NCI-H1436 treated with DMSO at 0.1 percent for 48 hours (cell line): ENCODE data around the gene KIF21A.
"Not testable (repeated sequence)": the region's sequence is repeated elsewhere in the genome, so short reads cannot be mapped to it uniquely, and the experiment has no call there.

Source experiments
- DNase-seq: peaks from one replicate; lab custom pipeline; 2025; lab: John Stamatoyannopoulos, UW

The KIF21A gene

GRCh38 chr12:39348523-39348922 lies 94.4 kb downstream of the KIF21A start:
- DNase-seq, result no peak

DNA sequence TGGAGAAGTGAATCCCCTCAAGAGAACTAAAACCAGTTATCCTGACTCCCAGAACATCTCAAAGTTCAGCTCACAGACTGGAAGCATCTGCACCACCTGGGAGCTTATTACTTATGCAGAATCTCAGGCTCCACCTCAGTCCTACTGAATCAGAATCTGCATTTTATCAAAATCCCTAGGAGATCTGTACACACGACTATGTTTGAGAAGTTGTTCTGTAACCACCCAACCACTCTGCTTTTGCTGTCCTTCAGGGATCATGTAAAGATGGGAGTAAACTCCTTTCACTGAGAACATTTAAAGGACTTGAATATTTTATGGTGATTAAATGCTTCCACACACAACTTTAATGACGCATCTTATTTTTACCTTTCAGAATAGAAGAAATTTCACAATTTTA lies 98.0 kb downstream of the KIF21A start:
- DNase-seq, result no peak

GRCh38 chr12:39343665-39344064 lies 99.3 kb downstream of the KIF21A start:
- no peak for DNase-seq

DNA sequence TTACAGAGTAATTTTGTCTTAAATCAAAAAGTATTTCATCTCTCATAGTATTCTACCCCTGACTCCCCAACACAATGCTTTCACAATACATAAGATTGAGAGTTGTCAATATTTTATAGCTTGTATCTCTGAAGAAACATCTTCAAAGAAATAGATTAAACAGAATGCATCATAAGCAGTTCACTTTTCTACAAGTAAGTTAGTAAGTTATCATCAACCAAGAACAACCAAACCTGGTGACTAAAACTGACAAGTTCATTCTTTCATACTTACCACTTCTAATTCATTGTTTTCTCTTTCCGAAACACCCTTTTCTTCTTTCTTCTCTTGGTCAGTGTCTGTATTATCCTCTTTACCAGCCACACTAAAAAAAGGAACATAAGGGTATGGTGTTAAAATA lies 101.2 kb downstream of the KIF21A start:
- DNase-seq, result no peak

GRCh38 chr12:39341179-39341578 lies 101.7 kb downstream of the KIF21A start:
- DNase-seq, result no peak

DNA sequence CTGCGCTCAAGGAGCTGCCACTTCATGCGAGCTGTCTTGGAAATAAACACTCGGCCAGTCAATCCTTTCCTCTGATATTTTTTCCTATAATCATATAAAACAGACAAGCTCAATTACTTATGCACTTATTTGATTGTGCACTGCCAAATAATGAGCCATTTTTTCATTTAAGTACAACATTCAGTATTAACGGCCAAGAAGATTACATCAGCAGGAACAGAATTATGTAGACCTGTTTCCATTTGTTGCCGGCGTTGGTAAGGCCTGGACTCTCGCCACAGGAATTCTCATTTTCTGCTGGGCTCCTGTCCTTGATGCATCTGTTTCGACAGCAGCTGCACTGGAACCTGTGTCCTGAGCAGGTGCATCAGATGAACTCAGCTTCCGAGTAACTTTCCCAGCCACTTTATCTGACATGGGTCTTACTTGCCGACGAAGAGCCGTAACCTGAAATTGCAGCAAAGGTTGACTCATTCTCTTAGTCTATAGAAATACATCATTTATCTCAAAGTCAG lies 110.2 kb downstream of the KIF21A start:
- no peak for DNase-seq

- DNase-seq, result no peak
Observed at GRCh38 chr12:39331539-39332261, 111.2 kb downstream of the KIF21A start.

GRCh38 chr12:39329876-39330275 lies 113.0 kb downstream of the KIF21A start:
- no peak for DNase-seq

DNA sequence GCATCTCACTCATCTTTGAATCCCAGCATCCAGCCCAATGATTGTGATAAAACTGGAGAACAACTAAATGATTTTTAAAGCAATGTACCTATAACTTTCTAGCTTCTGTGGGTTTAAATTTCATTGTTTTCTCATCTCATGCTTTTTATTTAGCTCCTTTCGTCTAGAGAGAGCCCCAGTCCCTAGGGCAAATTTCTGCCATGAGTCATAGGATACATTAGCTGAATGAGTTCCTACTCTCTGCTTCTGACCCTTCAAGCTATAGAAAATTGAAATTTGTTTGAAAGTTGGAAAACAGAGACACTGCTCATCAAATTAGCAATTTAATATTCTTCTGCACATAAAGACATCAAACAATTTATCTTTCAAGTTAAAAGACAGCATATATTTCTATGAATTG lies 113.9 kb downstream of the KIF21A start:
- no peak for DNase-seq

- no peak for DNase-seq
Observed at GRCh38 chr12:39327965-39328364, 115.0 kb downstream of the KIF21A start.

DNA sequence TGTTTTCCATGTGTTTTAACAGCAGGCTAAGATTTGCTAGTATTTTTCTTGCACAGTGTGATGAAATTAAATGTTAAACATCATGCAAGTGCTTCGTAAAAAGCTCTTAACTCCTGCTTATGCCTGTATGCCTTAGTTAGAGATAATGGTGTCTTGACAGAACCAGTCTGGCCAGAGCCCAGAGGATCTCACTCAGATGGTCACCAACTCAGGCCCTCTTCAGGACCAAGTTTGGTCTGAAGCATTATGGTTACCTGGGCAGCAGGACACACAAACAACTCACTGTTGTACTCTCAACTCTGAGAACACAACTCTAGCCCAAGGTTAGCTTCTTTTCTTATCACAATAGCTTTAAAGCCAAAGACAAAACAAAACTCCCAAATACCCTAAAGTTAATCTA lies 115.4 kb downstream of the KIF21A start:
- no peak for DNase-seq

- DNase-seq, result no peak
Observed at GRCh38 chr12:39319180-39319579, 123.7 kb downstream of the KIF21A start.

DNA sequence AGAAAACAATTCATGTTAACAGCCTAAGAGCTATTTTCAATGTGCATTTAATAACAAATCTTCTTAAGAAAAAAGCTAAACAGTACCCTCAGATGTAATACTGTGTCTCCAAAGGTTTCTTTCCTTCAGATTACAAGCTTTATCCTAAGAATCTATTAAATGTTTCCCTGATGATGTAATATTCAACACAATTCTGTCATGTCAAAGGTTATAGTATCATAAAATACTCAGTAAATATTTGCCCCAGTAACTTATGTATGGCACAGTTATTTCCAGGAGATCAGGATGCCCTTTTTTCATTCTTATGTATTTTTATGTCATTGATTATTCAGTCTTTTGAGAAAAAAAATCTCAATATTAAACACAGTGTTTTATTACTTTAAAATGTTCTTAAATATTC lies 128.4 kb downstream of the KIF21A start:
- DNase-seq, result no peak

GRCh38 chr12:39309516-39309915 lies 133.4 kb downstream of the KIF21A start:
- DNase-seq, result no peak

DNA sequence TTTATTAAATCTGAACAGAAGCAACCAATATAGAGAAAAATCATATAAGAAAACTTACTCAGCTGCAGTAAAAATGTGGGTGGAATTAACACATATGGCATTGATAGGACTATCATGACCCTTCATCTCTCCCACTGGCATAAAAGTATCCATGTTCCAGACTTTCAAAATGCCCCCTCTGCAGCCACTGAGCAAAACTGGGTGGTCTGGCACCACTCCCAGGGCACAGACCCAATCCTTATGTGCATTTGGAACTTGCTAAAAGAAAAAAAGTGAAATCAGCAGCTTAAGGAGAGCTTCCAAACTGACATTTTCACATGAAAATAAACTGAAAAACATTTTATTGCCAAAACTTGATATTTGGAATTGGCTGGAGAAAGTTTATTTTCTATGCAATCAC lies 141.5 kb downstream of the KIF21A start:
- DNase-seq, result no peak

GRCh38 chr12:39300799-39301198 lies 142.1 kb downstream of the KIF21A start:
- DNase-seq, result no peak

DNA sequence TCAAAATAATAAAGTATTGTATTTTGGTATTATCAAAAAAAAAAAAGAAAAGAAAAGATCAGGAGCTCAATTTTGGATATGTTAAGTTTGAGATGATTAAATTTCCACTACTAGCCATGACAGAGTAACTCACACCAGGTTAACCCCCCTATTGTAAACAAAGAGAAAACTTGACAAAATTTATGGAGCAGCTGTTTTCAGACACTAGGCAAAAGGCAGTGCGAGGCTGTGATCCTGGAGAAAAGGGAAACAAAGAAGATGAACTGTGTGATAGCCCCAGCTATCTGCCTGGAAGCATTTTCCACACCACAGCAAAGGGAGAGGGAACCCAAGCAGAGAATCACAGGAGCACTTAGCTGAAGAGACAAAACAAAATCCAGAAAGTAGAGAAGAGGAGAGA lies 145.0 kb downstream of the KIF21A start:
- no peak for DNase-seq

GRCh38 chr12:39296496-39296895 lies 146.4 kb downstream of the KIF21A start:
- no peak for DNase-seq

DNA sequence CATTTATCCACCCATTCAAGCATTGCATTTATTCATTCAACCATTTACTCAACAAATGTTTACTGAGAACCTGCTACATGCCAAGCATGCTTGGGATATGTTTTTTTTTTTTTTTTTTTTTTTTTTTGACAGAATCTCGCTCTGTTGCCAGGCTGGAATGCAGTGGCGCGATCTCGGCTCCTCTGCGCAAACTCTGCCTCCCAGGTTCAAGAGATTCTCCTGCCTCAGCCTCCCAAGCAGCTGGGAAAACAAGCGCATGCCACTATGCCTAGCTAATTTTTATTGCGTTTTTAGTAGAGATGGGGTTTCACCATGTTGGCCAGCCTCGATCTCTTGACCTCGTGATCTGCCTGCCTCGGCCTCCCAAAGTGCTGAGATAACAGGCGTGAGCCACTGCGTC lies 147.3 kb downstream of the KIF21A start:
- not testable (repeated sequence) for DNase-seq

DNA sequence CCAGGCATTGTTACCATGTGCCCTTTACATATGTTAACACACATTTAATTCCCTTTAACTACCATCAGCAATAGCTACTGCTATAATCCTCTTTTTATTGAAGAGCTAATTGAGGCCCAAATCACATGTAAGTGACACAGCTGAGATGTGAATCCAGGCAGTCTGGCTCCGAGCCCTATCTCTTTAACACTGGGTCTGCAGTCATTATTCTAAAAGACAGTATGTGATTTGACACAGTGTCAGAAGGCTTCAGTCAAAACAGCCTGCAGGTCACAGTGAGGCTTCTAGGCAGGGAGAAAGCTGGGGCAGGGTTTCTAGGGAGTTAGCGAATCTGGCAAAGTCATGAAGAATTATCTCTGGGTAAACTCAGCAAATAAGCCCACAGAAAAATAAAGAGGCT lies 148.2 kb downstream of the KIF21A start:
- DNase-seq, result no peak

DNA sequence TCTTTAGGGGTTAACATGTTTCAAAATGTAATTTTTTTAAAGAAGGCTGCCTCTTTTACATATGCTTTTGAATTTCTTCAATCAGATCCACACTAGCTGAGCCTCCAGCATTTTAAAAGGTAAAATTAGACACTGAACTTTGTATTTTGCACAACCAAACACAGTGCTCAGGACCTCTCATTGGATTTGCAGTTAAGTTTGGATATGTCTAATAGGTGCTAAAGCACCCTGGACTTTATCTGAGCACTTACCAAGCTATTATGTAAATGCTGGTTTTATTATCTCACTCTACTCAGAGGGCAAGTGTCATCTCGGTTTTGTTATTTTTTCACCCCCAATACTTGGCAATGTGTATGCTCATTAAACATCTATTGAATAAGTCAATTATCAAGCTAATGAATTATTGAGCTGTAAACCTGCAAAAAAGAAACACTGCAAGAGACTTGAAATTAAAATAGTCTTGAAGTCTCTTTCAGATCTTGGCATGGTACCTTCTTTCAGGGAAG lies 150.7 kb downstream of the KIF21A start:
- no peak for DNase-seq

DNA sequence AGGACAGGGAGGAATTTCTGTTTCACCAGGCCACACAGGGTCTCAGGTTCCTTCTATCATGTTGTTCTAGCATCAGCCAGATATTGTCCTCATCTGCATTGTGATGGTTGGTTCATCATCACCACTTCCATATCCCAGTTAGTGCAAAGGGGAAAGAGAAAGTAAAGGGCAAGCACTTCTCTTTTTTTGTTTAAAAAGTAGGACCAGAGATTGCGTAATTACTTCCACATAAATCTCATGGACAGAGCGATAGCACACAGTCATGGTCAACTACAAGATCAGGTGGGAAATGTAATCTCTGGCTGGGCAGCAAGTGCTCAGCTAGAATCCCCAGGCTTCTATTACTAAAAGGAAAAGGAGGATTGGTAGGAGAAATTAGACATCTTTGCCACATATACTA lies 155.1 kb downstream of the KIF21A start:
- DNase-seq, result no peak

DNA sequence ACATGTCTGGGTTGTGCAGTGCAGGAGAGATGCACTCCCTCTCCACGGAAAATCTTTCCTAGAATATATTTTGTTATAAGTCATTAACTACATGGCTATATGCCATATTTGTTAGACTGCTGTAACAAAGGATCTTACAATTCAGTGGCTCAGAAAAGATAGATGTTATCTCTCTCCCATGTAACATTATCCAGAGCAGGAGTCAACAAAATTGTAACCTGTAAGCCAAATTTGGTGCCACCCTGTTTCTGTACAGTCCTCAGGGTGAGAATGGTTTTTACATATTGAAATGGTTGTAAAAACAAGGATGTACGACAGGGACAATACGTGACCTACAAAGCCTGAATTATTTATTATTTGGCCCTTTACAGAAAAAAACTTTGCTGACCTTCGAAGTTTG lies 155.5 kb downstream of the KIF21A start:
- DNase-seq, result no peak

GRCh38 chr12:39278426-39278825 lies 164.5 kb downstream of the KIF21A start:
- DNase-seq, result no peak
